Upper lobe of left lung (tissue), 4 donors: ENCODE measurements around the gene DISC1.

ENCODE experiments used
- CTCF ChIP-seq, 6 experiments: fragments of 450-650 bp in 4 of 6; fragments of 200-600 bp in 2 of 6; sonication (generic) in 2 of 6; IDR thresholded peaks; one replicate each; pipeline ENCODE4 v1.5.1; 2016 to 2019; ENCODE audit warnings: antibody characterized with exemption in 6 of 6
- EP300 ChIP-seq, 4 donors: sonication (generic); formaldehyde crosslinking; IDR thresholded peaks; one replicate each; pipeline ENCODE4 v1.5.1; 2017; ENCODE audit warnings: antibody characterized with exemption in 4 of 4, control low read depth in 2 of 4
- POLR2A ChIP-seq, 4 donors: fragments of 450-650 bp; IDR thresholded peaks; one replicate each; pipeline ENCODE4 v1.5.1; 2016 to 2017; ENCODE audit warnings: antibody characterized with exemption in 4 of 4, mild to moderate bottlenecking in 2 of 4
- POLR2AphosphoS5 ChIP-seq, 2 donors: sonication (generic); formaldehyde crosslinking; IDR thresholded peaks; one replicate each; pipeline ENCODE4 v1.5.1; 2017; ENCODE audit warnings: antibody characterized with exemption in 2 of 2

- TF ChIP-seq EP300 (IDR thresholded peaks at IDR 0.05) (no peak), POLR2A (IDR thresholded peaks at IDR 0.05) (no peak), CTCF (IDR thresholded peaks at IDR 0.05) (no peak), POLR2AphosphoS5 (IDR thresholded peaks at IDR 0.05) (no peak)
These were observed 328.2 kb downstream of the DISC1 start for GRCh38 chr1:231954751-231955150.
